HG03066 (cell line): Measurements from ENCODE around the gene BAZ1B.

ENCODE experiments used
- ATAC-seq: cut with Tn5 transposase; IDR thresholded peaks from one replicate; pipeline ENCODE4 v1.9.1; 2021; ENCODE audit warnings: low read depth; ENCODE audit not compliant: unreplicated experiment

Gene BAZ1B

GRCh38 chr7:73451780-73452398, 70.2 kb downstream of the BAZ1B start:
- no peak for ATAC-seq

DNA sequence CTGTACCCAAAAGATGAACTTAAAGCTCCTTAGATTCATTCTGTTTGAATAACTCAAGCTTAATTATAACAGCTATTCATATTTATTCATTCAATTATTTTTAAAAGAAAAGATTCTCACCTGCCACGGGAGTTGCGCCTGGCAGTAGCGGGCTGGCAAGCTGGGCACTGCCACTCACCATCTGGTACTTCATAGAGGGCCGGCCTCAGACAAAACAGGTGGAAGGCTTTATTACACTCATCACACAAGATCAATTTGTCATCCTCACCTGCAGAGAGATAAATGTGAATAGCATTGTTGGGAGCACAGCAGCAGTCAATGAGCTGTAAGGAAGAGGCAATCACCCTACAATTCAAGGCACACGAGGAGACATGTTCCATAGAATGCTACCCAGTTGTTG, 72.7 kb downstream of the BAZ1B start:
- no peak for ATAC-seq

GRCh38 chr7:73448609-73449008, 73.5 kb downstream of the BAZ1B start:
- no peak for ATAC-seq

GRCh38 chr7:73447121-73447733, 74.9 kb downstream of the BAZ1B start:
- ATAC-seq, result no peak

DNA sequence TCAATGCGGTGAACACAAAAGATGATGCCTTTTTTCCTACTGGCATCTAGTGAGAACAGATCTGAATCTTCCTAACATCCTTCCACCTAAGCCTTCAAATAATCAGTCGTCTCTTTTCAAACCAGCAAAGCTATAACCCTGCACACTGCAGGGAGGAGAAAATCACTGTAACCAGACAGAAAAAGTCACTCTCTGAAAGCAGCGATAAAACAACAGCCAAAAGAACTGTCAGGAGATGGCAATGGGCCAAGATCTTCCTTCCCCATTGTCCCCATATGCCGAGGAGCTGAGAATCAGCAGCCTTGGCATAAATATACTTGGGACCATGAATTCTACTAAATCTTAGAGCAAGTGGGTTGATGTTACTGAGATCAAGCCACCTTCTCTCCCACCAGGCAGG, 75.4 kb downstream of the BAZ1B start:
- no peak for ATAC-seq

DNA sequence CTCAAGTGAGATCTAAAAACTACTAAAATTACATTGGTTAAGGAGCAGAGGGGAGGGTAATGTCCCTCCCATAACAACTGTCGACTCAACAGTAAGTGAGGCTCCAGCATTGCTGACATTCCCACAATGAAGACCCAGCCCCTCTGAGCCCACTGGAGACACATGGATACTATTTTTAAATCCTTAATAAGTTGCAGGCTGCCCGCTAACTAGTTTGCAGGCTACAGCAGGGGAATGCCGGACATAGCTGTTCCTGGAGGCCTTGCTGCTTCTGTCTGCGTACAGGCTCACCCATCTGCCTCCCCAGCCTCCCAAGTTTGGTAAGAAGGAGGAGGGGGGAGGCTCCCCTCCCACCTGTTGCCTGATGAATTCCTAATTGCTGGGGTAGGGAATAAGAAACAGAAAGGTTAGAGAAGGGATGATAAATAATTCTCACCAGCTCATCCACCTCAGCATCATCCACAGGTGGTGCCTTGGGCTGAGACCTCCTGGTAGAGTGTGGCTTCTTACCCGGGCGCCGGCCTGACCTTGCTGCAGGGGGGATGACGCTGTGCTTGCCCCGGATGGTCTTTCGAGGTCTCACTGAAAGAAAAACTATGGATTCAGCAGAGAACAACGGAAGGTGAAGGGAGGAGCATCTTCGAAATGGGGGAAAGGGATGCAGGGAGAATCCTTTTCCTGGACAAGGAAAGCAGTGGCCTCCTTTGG, 78.4 kb downstream of the BAZ1B start:
- no peak for ATAC-seq

DNA sequence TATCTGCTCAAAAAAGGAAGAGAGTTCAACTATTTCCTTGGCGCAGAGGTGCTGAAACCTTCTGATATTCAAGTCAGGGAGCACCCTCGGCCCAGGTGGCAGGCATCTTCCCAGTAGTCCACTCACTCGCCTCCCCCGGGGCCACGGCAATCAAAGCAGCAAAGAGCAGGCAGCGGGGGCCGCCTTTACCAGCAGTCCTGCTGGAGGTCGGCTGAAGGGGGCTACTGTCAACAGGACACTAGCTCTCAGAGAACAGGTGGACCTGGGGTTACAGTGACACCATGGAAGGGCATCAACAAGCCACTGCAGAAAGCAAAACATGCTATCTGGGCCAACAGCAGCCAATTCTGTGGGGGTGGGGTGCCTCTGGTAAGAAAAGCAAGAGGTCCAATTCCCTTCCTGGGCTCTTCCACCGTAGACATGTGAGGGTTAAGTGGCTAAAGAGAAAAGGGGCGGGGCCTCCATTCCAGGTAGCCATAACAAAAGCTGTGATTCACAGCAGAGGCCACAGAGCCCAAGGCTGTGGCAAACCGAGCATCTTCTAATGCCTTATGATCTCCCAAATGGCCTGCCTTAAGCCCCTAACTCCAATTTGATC, 79.1 kb downstream of the BAZ1B start:
- no peak for ATAC-seq

DNA sequence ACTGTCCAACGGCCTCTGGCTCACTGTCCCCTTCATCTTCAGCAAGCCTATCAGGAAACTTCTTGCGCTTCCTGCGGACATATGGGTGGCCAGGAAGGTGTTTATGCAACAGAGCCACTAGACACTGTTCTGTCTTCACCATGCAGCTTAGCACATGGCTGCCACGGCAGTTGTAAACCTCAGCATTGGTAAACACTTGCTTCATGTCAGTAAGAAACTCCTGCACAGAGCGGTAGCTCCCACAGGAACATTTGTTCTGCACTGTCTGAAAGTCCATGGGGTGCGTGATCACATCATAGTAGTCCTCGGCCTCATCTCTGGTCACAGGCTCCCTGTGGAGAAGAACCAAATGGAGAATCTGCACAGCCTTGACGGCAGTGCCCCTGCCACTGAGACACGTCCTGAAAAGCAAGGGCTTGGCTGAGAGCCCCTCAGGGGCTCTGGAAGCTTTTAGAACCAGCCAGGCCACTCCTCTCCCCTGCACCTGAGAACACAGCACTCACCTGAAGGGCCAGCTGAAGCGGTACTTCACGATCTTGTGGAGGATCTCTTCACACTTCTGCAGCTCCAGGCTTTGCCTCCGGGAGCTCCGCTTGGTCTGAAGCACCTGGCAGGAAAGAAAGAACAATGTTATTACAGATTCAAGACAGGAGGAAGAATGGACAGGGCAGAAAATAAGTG, 79.7 kb downstream of the BAZ1B start:
- ATAC-seq, result no peak

DNA sequence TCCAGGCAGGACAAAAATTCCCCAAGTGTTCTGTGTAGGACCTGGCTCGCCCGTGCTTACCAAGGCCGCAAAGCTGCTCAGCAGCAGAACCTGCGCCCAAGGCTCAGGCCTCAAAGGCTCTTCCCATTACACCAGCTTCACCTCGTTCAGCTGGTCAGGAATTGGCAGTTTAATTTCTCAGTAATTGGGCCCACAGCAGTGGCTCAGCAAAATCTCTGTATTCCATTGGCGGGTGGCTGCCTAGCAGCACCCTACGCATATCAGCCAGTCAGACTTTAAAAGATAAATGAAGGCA, 82.7 kb downstream of the BAZ1B start:
- no peak for ATAC-seq

GRCh38 chr7:73438547-73439409, 83.3 kb downstream of the BAZ1B start:
- ATAC-seq, result no peak

DNA sequence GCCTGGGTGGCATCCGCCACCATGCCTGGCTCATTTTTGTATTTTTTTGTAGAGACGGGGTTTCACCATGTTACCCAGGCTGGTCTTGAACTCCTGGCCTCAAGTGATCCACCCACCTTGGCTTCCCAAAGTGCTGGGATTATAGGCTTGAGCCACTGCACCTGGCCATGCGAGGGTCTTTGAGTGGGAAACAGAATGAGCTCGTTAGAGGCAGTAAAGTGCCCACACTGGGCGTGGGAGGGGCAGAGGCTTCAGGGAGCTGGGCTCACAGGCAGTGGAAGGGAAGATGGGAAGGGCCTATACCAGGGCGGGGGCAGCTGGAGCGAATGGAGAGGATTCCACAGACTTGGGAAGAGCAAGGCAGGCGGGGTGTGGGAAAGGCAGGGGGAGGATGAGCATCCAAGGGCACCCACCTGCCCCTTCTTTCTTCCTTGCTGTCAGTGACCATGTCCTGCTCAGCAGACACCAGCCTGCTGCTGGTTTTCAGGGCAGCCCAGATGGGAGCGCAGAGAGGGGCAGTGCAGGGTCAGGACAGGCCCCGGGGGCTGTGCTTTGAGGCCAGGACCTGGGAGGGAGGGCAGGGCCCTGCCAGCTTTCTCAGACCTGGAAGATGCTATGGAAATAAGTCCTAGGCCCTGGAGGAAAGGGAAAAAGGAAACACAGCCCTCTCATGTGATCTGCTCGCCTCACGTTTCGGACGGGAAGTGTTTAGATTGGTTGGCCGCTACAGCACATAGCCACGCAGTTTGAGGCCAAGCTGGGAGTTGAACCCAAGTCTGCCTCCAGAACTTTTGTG, 84.3 kb downstream of the BAZ1B start:
- no peak for ATAC-seq

- no peak for ATAC-seq
Measured at GRCh38 chr7:73437091-73437490, 85.0 kb downstream of the BAZ1B start.

DNA sequence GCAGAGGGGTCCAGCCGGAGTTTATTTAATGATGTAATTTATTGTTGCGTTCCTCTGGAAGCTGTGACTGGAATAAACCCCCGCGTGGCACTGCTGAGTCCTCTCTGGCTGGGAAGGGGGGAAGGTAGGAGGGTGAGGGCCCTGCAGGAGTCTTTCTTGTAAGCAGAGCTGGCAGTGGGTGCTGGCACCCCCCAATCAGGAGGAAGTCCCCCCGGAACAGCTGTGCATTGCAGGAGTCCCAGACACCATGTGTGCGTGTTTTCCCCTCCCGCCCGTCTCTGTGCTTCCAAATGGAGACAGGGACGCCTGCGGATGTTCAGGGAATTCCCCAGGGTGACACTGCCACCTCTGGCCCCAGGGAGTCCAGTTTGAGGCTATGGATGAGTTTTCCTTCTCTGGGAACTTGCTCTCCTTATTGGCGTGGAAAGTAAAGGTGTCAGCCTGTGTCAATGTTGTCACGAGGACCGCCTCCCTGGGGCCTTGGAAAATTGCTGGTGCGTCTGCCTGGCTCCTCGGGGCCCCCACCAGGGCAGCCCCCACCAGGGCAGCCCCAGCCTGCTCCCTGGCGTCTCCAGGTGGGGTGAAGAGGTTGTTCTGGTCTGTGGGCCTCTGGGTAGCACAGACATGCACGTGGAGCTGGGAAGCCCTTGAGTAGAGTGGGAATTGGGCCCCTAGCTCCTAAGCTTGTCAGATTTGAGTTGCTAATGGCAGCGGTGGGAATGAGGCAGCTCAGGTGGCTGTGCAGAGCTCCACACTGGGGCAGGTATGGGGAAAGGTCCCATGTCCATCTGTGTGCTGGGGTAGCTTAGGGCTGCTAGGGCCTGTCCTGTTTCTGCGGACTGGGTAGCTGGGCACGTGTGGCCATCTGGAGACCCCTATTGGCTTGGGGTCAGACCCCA, 85.8 kb downstream of the BAZ1B start:
- ATAC-seq, result no peak

GRCh38 chr7:73435471-73436009, 86.6 kb downstream of the BAZ1B start:
- ATAC-seq, result no peak

- no peak for ATAC-seq
Measured at GRCh38 chr7:73434701-73435069, 87.4 kb downstream of the BAZ1B start.

- ATAC-seq, result no peak
Measured at GRCh38 chr7:73433924-73434700, 88.0 kb downstream of the BAZ1B start.

GRCh38 chr7:73432676-73433075, 89.4 kb downstream of the BAZ1B start:
- ATAC-seq, result no peak
